HG03342 (cell line): Measurements from ENCODE around the gene RAD51C.
"Not testable (repeated sequence)": the region's sequence is repeated elsewhere in the genome, so short reads cannot be mapped to it uniquely, and the experiment has no call there.

Experiments used
- ATAC-seq: cut with Tn5 transposase; IDR thresholded peaks from one replicate; pipeline ENCODE4 v1.9.1; 2021; ENCODE audit warnings: mild to moderate bottlenecking, moderate library complexity; ENCODE audit not compliant: unreplicated experiment

RAD51C gene

GRCh38 chr17:58692239-58693055 lies at the start of gene RAD51C:
Gene RAD51C, plus strand, starts transcription at chr17:58692602. Its CDS starts 42 bp downstream, at chr17:58692644.
- ATAC-seq: peak; percentile 98

DNA sequence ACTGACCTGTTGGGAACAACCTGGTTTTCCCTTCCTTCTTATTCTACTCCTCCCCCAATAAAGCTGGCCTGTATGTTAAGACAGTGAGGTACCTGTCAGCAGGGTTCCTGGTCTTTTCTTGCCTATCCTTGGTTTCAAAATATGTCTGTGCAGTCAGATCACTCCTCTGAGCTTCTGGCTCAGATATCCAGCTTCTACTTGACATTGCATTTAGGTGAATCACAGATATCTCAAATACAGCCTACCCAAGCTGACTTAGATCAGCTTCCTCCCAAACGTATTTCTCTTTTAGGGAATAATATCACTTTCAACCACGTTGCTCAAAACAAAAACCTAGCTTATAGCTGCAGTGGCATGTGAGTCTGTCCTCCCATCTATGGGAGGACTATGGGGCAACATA lies 49.3 kb upstream of the RAD51C start:
- no peak for ATAC-seq

DNA sequence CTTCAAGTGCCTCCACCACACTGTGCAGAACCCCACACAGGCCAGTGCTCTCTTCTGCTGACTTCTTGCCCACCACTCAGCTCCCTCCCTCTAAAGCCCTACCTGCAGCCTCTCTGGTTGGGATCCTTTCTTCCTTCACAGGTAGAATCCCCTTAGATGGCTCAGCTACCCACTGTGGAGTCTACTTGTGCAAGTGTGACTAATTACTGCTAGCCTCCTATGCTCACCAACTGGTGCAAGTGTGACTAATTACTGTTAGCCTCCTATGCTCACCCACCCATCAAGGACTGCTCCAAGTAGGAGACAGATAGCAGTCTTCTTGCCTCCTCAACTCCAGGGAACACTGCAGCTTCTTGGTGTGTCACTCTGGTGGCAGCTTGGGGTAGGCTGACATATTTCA lies 44.2 kb upstream of the RAD51C start:
- ATAC-seq: no peak

DNA sequence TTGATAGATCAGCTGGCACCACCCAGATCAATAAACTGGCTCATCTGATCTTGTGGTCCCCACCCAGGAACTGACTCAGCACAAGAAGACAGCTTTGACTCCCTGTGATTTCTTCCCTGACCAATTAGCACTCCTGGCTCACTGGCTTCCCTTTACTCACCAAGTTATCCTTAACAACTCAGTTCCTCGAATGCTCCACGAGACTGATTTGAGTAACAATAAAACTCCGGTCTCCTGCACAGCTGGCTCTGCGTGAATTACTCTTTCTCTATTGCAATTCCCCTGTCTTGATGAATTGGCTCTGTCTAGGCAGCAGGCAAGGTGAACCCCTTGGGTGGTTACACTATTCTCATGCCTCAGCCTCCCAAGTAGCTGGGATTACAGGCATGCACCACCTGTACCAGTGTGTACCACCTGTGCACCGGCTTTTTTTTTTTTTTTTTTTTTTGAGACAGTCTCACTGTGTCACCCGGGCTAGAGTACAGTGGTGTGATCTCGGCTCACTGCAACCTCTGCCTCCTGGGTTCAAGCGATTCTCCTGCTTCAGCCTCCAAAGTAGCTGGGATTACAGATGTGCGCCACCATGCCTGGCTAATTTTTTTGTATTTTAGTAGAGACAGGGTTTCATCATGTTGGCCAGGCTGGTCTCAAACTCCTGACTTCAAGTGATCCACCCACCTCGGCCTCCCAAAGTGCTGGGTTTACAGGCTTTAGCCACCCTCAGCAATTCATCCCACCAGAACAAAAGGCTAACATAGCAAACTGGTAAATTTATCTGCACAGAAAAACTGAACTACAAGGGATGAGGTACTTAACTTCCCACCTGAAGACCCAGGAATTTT lies 34.2 kb upstream of the RAD51C start:
- ATAC-seq: not testable (repeated sequence)

GRCh38 chr17:58658804-58659713 lies 33.3 kb upstream of the RAD51C start:
- peak; percentile 67 for ATAC-seq

- not testable (repeated sequence) for ATAC-seq
These were observed 32.7 kb upstream of the RAD51C start for GRCh38 chr17:58659714-58660084.

DNA sequence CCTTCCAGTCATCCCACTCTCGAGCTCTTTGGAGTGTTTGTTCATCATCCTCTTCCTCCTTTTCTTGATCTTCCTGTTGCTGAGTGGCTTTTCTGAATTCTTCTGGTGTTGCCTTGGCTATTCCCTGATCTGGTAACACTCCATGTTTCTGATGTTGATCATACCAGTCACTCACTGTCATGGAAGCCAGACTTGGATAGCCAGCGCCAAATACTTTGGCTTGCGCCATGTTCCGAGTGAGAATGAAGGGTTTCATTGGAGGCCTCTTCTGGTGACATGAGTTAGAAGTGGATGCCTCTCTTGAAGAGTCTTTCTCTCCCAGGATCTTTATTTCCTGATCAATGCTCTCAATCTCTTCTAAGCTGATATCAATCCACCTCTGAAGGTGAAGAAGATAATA lies 31.8 kb upstream of the RAD51C start:
- ATAC-seq: no peak

DNA sequence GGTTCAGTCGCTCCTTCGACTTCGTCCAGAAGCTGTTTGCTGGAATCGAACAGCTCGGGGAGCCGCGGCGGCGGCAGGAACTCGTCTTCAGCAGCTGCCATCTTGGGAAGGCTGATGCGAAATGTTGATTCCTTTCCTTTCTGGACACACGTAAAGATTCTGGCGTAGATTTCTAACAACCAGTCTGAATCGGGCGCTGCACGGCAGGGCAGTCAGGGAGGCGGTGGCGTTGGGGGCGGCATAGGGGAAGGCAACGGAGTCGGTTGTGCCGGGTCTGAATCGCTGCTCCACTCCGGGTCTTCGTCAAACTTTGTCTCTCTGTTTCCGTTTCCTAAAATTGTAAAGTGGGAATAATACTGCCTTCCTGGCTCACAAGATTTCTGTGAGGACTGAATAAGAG lies 30.9 kb upstream of the RAD51C start:
- no peak for ATAC-seq

- ATAC-seq: no peak
These were observed 28.1 kb upstream of the RAD51C start for GRCh38 chr17:58664302-58664701.

DNA sequence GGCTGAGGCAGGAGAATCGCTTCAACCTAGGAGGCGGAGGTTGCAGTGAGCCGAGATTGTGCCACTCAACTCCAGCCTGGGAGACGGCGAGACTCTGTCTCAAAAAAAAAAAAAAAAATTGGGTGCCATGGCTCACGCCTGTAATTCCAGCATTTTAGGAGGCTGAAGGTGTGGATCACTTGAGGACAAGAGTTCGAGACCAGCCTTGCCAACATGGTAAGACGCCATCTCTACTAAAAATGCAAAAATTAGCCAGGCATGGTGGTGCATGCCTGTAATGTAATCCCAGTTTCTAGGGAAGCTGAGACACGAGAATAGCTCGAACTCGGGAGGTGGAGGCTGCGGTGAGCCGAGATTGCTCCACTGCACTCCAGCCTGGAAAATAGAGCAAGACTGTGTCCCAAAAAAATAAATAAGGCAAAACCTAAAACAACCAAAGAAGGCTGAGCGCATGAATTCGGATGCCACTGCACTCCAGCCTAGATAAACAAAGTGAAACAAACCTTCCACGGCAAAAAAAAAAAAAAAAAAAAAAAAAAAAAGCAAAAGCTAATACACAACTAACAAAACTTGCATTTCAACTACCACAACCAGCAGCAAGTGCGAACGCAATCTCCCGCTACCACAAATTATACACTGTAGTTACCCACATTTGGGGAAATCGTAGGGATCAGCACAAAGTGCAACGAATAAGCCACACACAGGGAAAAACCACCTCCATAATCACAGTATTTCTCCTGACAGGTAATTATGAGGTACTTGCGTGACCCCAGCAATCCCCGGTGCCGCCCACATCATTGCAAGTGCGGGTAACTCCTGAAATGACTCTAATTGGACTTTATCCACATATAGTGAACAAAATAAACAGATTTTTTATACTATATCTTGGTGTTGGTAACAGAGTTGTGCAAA lies 26.2 kb upstream of the RAD51C start:
- ATAC-seq: no peak

DNA sequence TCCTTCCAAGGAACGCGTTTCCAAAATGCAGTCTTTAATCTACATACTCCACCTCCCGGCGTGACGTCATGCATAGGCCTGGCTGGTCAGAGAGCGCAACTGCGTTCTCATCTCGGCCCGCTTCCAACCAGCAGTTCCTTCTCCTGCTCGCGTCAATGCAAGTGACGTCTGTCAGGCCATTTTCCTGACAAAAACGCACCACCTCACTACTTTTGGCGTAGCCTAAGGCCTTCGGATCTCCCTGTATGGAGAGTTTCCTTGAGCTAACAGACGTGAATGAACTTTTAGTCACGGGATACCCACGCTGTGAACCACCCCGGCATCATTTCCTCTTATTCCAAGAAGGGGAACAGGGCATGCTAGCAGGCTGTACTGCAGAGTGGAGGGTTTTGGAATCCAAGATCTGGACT lies 25.5 kb upstream of the RAD51C start:
- ATAC-seq: no peak

GRCh38 chr17:58667934-58668597 lies 24.3 kb upstream of the RAD51C start:
- no peak for ATAC-seq

- no peak for ATAC-seq
These were observed 23.8 kb upstream of the RAD51C start for GRCh38 chr17:58668598-58668935.

DNA sequence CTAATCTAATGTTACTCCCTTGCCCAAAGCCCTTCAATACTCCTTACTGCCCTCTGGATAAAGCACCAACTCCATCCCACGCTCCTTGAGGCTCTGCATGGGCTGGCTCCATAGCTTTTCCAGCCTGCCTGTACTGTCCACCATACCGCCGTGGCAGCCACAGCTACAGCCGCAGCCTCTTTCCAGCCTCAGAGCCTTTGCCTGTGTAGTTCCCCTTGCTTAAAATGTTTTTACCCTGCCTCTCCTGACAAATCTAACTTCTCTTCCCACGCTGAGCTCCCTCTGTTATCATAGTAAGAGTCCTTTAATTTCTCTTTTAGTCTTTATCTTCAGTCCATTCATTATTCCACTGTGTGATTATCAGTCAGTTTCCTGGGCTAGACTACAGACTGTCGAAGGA lies 22.5 kb upstream of the RAD51C start:
- ATAC-seq: no peak

GRCh38 chr17:58671969-58672368 lies 20.4 kb upstream of the RAD51C start:
- no peak for ATAC-seq

DNA sequence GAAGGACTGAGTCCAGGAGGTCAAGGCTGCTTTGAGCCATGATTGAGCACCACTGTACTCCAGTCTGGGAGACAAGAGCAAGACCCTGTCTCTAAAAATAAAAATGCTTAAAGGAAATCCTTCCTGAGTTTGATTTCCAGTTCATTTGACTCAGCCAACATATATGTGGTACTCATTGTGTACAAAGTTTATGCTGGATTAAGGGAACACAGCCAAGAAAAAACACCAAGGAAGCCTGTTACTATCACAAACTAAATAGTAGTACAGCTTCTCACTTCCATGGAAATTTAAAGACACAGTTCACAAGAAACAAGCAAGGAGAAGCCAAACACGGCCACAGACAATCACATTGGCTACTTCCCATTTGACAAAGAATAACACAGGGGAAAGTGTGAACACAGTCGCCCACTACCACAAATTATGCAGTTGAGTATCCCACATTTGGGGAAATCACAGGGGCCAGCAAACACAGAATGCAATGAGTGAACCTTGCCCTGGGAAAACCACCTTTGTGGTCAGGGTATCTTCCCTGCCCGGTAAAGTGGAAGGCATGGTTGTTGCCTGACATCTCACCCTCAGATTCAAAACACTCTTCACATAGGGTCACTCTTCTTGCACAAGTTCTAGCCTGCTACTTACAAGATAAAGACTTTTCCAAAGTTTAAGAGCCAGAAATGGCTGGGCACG lies 15.1 kb upstream of the RAD51C start:
- no peak for ATAC-seq

- not testable (repeated sequence) for ATAC-seq
These were observed 14.1 kb upstream of the RAD51C start for GRCh38 chr17:58678287-58678686.

DNA sequence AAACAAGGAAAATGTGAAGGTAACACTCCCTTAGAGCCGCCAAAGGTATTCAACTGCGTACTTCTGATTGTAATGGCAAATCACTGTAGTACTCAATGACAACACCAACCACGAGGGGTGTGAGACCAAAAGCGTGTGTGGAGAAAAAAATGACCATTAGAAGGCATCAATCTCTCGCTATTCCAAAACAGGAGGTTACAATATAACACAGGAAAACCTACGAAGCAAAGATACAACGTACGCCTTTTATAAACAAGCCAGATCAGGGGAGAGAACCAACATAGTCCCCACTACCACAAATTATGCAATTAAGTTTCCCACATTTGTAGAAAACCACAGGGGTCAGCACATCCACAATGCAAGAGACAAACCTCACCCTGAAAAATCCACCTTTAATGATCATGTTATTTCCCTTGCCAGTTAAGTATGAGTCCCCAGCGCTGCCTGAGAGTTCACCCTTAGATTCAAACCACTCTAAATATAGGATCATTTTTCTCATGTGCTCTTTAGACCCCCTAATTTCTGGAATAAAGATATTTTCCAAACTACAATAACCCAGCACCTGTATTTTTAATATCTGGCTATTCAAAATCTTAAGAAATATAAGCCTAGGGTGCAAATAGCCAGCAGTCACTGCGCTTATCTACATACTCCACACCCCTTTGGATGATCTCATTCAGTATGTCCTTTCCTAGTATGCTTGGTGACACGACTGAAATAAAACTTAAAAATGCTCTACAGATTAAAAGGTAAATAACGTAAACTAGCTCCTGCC lies 13.0 kb upstream of the RAD51C start:
- no peak for ATAC-seq
